ENCODE measurements around the gene BRD3OS. TPM values are rescaled to one million over a fixed set of nuclear protein-coding genes. Genes with fewer than 3 reads are reported as not detected.

Gene BRD3OS
- total and polyA plus RNA-seq, 2 experiments from 2014 or later, result 9.2 to 16.0 TPM

GRCh38 chr9:134057307-134057657 lies 32.0 kb downstream of the BRD3OS start:
- H3K27ac Mint-ChIP-seq, result peak overlapping the region; percentile 83
- Histone ChIP-seq H3K79me2 (replicated peaks; ENCODE audit: insufficient read depth) (peaks cover 89% of the 10 kb centered on the region), H3K36me3 (ENCODE audit: insufficient read depth) (peaks cover 5% of the 10 kb centered on the region; the same call in 1 of the 2 replicates)

More at GRCh38 chr9:134057307-134057657, 32.0 kb downstream of the BRD3OS start:
- Histone ChIP-seq H3K4me1 (ENCODE audit: insufficient read depth) (no peaks in the 10 kb centered on the region; the same call in 1 of the 2 replicates), H3F3A (replicated peaks; ENCODE audit: low read depth) (no peaks in the 10 kb centered on the region), H3K27me3 (ENCODE audit: insufficient read depth) (no peaks in the 10 kb centered on the region), H4K20me1 (replicated peaks; ENCODE audit: insufficient read depth) (peaks cover 25% of the 10 kb centered on the region), H3K4me2 (no peak overlapping the region), H3K4me3 (no peak overlapping the region), H2AFZ (no peak overlapping the region), H3K27ac (ENCODE audit: low read depth) (no peak overlapping the region), H3K9me2 (ENCODE audit: insufficient read depth) (no peaks in the 10 kb centered on the region)
- no peak for ATAC-seq
- Mint-ChIP-seq H3K4me1 (peaks cover 28% of the 10 kb centered on the region), H3K27me3 (ENCODE audit: insufficient read depth, low read depth, poor library complexity) (peaks cover 15% of the 10 kb centered on the region), H3K36me3 (ENCODE audit: low read depth) (peaks cover 9% of the 10 kb centered on the region), H3K4me3 (no peak overlapping the region; the same call in 2 of the 3 replicates), H3K9me3 (no peaks in the 10 kb centered on the region)
- TF ChIP-seq POLR2AphosphoS5 (IDR thresholded peaks at IDR 0.05; ENCODE audit: low read depth) (no peak), NANOG (IDR thresholded peaks at IDR 0.05; ENCODE audit: borderline replicate concordance) (no peak), EZH2 (IDR thresholded peaks at IDR 0.05; ENCODE audit: low read depth, unreplicated experiment) (no peak), STAT1 (IDR thresholded peaks at IDR 0.05; ENCODE audit: unreplicated experiment) (no peak), CREB1 (CRISPR knock-in tag; IDR thresholded peaks at IDR 0.05; ENCODE audit: low read depth) (no peak), ZNF331 (CRISPR knock-in tag; IDR thresholded peaks at IDR 0.05; ENCODE audit: low read depth) (no peak), ZNF114 (CRISPR knock-in tag; IDR thresholded peaks at IDR 0.05) (no peak), JUNB (IDR thresholded peaks at IDR 0.05; ENCODE audit: unreplicated experiment) (no peak), EZH2phosphoT487 (IDR thresholded peaks at IDR 0.05; ENCODE audit: unreplicated experiment) (no peak)
- TF ChIP-seq, protein P1, sequence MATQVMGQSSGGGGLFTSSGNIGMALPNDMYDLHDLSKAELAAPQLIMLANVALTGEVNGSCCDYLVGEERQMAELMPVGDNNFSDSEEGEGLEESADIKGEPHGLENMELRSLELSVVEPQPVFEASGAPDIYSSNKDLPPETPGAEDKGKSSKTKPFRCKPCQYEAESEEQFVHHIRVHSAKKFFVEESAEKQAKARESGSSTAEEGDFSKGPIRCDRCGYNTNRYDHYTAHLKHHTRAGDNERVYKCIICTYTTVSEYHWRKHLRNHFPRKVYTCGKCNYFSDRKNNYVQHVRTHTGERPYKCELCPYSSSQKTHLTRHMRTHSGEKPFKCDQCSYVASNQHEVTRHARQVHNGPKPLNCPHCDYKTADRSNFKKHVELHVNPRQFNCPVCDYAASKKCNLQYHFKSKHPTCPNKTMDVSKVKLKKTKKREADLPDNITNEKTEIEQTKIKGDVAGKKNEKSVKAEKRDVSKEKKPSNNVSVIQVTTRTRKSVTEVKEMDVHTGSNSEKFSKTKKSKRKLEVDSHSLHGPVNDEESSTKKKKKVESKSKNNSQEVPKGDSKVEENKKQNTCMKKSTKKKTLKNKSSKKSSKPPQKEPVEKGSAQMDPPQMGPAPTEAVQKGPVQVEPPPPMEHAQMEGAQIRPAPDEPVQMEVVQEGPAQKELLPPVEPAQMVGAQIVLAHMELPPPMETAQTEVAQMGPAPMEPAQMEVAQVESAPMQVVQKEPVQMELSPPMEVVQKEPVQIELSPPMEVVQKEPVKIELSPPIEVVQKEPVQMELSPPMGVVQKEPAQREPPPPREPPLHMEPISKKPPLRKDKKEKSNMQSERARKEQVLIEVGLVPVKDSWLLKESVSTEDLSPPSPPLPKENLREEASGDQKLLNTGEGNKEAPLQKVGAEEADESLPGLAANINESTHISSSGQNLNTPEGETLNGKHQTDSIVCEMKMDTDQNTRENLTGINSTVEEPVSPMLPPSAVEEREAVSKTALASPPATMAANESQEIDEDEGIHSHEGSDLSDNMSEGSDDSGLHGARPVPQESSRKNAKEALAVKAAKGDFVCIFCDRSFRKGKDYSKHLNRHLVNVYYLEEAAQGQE (IDR thresholded peaks at IDR 0.05; ENCODE audit: unreplicated experiment), result no peak
- TF ChIP-seq, protein P2, sequence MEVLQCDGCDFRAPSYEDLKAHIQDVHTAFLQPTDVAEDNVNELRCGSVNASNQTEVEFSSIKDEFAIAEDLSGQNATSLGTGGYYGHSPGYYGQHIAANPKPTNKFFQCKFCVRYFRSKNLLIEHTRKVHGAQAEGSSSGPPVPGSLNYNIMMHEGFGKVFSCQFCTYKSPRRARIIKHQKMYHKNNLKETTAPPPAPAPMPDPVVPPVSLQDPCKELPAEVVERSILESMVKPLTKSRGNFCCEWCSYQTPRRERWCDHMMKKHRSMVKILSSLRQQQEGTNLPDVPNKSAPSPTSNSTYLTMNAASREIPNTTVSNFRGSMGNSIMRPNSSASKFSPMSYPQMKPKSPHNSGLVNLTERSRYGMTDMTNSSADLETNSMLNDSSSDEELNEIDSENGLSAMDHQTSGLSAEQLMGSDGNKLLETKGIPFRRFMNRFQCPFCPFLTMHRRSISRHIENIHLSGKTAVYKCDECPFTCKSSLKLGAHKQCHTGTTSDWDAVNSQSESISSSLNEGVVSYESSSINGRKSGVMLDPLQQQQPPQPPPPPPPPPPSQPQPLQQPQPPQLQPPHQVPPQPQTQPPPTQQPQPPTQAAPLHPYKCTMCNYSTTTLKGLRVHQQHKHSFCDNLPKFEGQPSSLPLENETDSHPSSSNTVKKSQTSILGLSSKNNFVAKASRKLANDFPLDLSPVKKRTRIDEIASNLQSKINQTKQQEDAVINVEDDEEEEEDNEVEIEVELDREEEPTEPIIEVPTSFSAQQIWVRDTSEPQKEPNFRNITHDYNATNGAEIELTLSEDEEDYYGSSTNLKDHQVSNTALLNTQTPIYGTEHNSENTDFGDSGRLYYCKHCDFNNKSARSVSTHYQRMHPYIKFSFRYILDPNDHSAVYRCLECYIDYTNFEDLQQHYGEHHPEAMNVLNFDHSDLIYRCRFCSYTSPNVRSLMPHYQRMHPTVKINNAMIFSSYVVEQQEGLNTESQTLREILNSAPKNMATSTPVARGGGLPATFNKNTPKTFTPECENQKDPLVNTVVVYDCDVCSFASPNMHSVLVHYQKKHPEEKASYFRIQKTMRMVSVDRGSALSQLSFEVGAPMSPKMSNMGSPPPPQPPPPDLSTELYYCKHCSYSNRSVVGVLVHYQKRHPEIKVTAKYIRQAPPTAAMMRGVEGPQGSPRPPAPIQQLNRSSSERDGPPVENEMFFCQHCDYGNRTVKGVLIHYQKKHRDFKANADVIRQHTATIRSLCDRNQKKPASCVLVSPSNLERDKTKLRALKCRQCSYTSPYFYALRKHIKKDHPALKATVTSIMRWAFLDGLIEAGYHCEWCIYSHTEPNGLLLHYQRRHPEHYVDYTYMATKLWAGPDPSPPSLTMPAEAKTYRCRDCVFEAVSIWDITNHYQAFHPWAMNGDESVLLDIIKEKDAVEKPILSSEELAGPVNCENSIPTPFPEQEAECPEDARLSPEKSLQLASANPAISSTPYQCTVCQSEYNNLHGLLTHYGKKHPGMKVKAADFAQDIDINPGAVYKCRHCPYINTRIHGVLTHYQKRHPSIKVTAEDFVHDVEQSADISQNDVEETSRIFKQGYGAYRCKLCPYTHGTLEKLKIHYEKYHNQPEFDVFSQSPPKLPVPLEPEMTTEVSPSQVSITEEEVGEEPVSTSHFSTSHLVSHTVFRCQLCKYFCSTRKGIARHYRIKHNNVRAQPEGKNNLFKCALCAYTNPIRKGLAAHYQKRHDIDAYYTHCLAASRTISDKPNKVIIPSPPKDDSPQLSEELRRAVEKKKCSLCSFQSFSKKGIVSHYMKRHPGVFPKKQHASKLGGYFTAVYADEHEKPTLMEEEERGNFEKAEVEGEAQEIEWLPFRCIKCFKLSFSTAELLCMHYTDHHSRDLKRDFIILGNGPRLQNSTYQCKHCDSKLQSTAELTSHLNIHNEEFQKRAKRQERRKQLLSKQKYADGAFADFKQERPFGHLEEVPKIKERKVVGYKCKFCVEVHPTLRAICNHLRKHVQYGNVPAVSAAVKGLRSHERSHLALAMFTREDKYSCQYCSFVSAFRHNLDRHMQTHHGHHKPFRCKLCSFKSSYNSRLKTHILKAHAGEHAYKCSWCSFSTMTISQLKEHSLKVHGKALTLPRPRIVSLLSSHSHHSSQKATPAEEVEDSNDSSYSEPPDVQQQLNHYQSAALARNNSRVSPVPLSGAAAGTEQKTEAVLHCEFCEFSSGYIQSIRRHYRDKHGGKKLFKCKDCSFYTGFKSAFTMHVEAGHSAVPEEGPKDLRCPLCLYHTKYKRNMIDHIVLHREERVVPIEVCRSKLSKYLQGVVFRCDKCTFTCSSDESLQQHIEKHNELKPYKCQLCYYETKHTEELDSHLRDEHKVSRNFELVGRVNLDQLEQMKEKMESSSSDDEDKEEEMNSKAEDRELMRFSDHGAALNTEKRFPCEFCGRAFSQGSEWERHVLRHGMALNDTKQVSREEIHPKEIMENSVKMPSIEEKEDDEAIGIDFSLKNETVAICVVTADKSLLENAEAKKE (CRISPR knock-in tag; IDR thresholded peaks at IDR 0.05), result no peak
- TF ChIP-seq, protein P3, sequence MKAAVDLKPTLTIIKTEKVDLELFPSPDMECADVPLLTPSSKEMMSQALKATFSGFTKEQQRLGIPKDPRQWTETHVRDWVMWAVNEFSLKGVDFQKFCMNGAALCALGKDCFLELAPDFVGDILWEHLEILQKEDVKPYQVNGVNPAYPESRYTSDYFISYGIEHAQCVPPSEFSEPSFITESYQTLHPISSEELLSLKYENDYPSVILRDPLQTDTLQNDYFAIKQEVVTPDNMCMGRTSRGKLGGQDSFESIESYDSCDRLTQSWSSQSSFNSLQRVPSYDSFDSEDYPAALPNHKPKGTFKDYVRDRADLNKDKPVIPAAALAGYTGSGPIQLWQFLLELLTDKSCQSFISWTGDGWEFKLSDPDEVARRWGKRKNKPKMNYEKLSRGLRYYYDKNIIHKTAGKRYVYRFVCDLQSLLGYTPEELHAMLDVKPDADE (IDR thresholded peaks at IDR 0.05), result no peak
- TF ChIP-seq, protein P4, sequence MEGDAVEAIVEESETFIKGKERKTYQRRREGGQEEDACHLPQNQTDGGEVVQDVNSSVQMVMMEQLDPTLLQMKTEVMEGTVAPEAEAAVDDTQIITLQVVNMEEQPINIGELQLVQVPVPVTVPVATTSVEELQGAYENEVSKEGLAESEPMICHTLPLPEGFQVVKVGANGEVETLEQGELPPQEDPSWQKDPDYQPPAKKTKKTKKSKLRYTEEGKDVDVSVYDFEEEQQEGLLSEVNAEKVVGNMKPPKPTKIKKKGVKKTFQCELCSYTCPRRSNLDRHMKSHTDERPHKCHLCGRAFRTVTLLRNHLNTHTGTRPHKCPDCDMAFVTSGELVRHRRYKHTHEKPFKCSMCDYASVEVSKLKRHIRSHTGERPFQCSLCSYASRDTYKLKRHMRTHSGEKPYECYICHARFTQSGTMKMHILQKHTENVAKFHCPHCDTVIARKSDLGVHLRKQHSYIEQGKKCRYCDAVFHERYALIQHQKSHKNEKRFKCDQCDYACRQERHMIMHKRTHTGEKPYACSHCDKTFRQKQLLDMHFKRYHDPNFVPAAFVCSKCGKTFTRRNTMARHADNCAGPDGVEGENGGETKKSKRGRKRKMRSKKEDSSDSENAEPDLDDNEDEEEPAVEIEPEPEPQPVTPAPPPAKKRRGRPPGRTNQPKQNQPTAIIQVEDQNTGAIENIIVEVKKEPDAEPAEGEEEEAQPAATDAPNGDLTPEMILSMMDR (conservative IDR thresholded peaks at IDR 0.05; ENCODE audit: low read depth in 2 of 2), result no peak
- no peak for DNase-seq (ENCODE audit: low spot score)
